HepG2 (cell line): Measurements from ENCODE around the gene E2F1. TPM values are rescaled to one million over a fixed set of nuclear protein-coding genes. Genes with fewer than 3 reads are reported as not detected.

Experiments used
- ATRX ChIP-seq: sonication (generic); formaldehyde crosslinking; IDR thresholded peaks from 2 replicates; pipeline ENCODE4 v1.4.0; 2020; ENCODE audit warnings: missing genetic modification reagents, borderline replicate concordance
- DRAP1 ChIP-seq: IDR thresholded peaks from 2 replicates; pipeline ENCODE4 v1.6.1; 2016; ENCODE audit warnings: missing genetic modification reagents, missing compliant biosample characterization
- EED ChIP-seq: sonication (generic); formaldehyde crosslinking; IDR thresholded peaks from 2 replicates; pipeline ENCODE4 v1.5.0; 2020; ENCODE audit warnings: mild to moderate bottlenecking, missing genetic modification reagents
- FOSL2 ChIP-seq: sonication (generic); formaldehyde crosslinking; IDR thresholded peaks from 2 replicates; pipeline ENCODE4 v1.4.0; 2020; ENCODE audit warnings: missing genetic modification reagents
- GMEB2 ChIP-seq: IDR thresholded peaks from 2 replicates; pipeline ENCODE4 v1.6.1; 2016; ENCODE audit warnings: missing biosample characterization, missing genetic modification reagents, low read depth
- HNRNPLL ChIP-seq: fragments of 200-400 bp; formaldehyde crosslinking; IDR thresholded peaks from 2 replicates; pipeline ENCODE4 v1.6.1; 2017; ENCODE audit warnings: mild to moderate bottlenecking, low read depth, low read length; ENCODE audit not compliant: poor library complexity, severe bottlenecking
- KMT2B ChIP-seq: IDR thresholded peaks from 2 replicates; pipeline ENCODE4 v1.6.1; 2016; ENCODE audit warnings: missing genetic modification reagents, missing compliant biosample characterization
- MAF1 ChIP-seq: sonication (generic); formaldehyde crosslinking; IDR thresholded peaks from 2 replicates; pipeline ENCODE4 v1.5.0; 2020; ENCODE audit warnings: missing genetic modification reagents, borderline replicate concordance
- MEIS1 ChIP-seq: sonication (generic); formaldehyde crosslinking; IDR thresholded peaks from 2 replicates; pipeline ENCODE4 v1.9.0; 2021; ENCODE audit warnings: mild to moderate bottlenecking, missing genetic modification reagents, moderate library complexity, borderline replicate concordance
- NR2C2 ChIP-seq: sonication (generic); formaldehyde crosslinking; IDR thresholded peaks from 2 replicates; pipeline ENCODE4 v1.4.0; 2020; ENCODE audit warnings: missing genetic modification reagents, mild to moderate bottlenecking, moderate library complexity, borderline replicate concordance
- PCBP2 ChIP-seq: fragments of 200-400 bp; formaldehyde crosslinking; optimal IDR thresholded peaks from 2 replicates; pipeline ENCODE3; 2018; ENCODE audit warnings: low read length, low read depth; ENCODE audit not compliant: poor library complexity, severe bottlenecking
- RCOR2 ChIP-seq: IDR thresholded peaks from 2 replicates; pipeline ENCODE4 v1.6.1; 2016; ENCODE audit warnings: missing biosample characterization, missing genetic modification reagents
- RXRB ChIP-seq: IDR thresholded peaks from 2 replicates; pipeline ENCODE4 v1.6.1; 2016; ENCODE audit warnings: borderline replicate concordance, missing genetic modification reagents, missing compliant biosample characterization
- SMC3 ChIP-seq: IDR thresholded peaks from 2 replicates; pipeline ENCODE4 v1.6.1; 2011; ENCODE audit warnings: low read length, improper control_type of control experiment
- SPEN ChIP-seq: sonication (generic); formaldehyde crosslinking; IDR thresholded peaks from 2 replicates; pipeline ENCODE4 v1.5.1; 2020; ENCODE audit warnings: low read depth, mild to moderate bottlenecking, missing genetic modification reagents
- ZBTB38 ChIP-seq: sonication (generic); formaldehyde crosslinking; IDR thresholded peaks from 2 replicates; pipeline ENCODE4 v1.5.1; 2020; ENCODE audit warnings: mild to moderate bottlenecking, missing genetic modification reagents
- ZBTB7B ChIP-seq: sonication (generic); formaldehyde crosslinking; IDR thresholded peaks from 2 replicates; pipeline ENCODE4 v1.4.0; 2020; ENCODE audit warnings: missing genetic modification reagents
- ZFX ChIP-seq: sonication (generic); formaldehyde crosslinking; IDR thresholded peaks from 2 replicates; pipeline ENCODE4 v1.4.0; 2020; ENCODE audit warnings: mild to moderate bottlenecking, low read depth, missing genetic modification reagents, moderate library complexity
- ZKSCAN1 ChIP-seq: fragments of 150-350 bp; IDR thresholded peaks from 2 replicates; pipeline ENCODE4 v1.6.1; 2014; ENCODE audit warnings: low read length
- ZNF280B ChIP-seq: sonication (generic); formaldehyde crosslinking; IDR thresholded peaks from 2 replicates; pipeline ENCODE4 v1.5.0; 2020; ENCODE audit warnings: missing genetic modification reagents, mild to moderate bottlenecking, borderline replicate concordance
- ZNF484 ChIP-seq: sonication (generic); formaldehyde crosslinking; IDR thresholded peaks from 2 replicates; pipeline ENCODE4 v1.5.1; 2020; ENCODE audit warnings: mild to moderate bottlenecking, low read depth, missing genetic modification reagents, borderline replicate concordance
- ZNF574 ChIP-seq: sonication (generic); formaldehyde crosslinking; IDR thresholded peaks from 2 replicates; pipeline ENCODE4 v1.4.0; 2020; ENCODE audit warnings: missing genetic modification reagents
- ZNF768 ChIP-seq: sonication (generic); formaldehyde crosslinking; IDR thresholded peaks from 2 replicates; pipeline ENCODE4 v1.4.0; 2020; ENCODE audit warnings: missing genetic modification reagents
- ZSCAN12 ChIP-seq: sonication (generic); formaldehyde crosslinking; IDR thresholded peaks from 2 replicates; pipeline ENCODE4 v1.9.0; 2021; ENCODE audit warnings: mild to moderate bottlenecking, missing genetic modification reagents
- polyA plus RNA-seq, 8 experiments: library from polyadenylated mRNA; depleted of rRNA in 3 of 8; stranded (reverse) in 7 of 8; unstranded in 1 of 8; fragments of >200 nt; fragmentation: Illumina TruSeq in 4 of 8; extraction: Trizol in 4 of 8; gene quantifications; 2 replicates each; pipeline versions ENCODE4 v1.2.1 to v1.2.3, GENCODE V29; 2011 to 2016; ENCODE audit warnings: low read depth in 4 of 8, missing spikeins in 1 of 8, mixed read lengths in 1 of 8; ENCODE audit not compliant: insufficient read depth in 1 of 8
- total RNA-seq, 5 experiments: library from RNA; depleted of rRNA; stranded (reverse); fragments of >200 nt; fragmentation: Illumina TruSeq; extraction: Trizol; gene quantifications; 2 replicates each; pipeline ENCODE4 v1.2.3, GENCODE V29; 2016; ENCODE audit warnings: low read depth in 1 of 5

E2F1 gene
- total and polyA plus RNA-seq, 2 of the 13 experiments (the other 11 are each of a cell fraction or from before 2014, with no cell fraction given): 25.5 to 39.4 TPM

GRCh38 chr20:33732166-33732970 is 46.2 kb upstream of the E2F1 start (continued):
- TF ChIP-seq GMEB2 (CRISPR knock-in tag) (no peak), NR2C2 (peak; percentile 9; the same call in 1 of the 2 replicates), ATRX (CRISPR knock-in tag) (no peak), DRAP1 (peak; percentile 33; the same call in 1 of the 2 replicates), ZFX (CRISPR knock-in tag) (peak; percentile 91), MEIS1 (peak; percentile 12; the same call in 1 of the 2 replicates), SMC3 (no peak), RCOR2 (no peak), KMT2B (CRISPR knock-in tag) (no peak), ZNF574 (peak; percentile 92), ZKSCAN1 (no peak; the same call in 1 of the 2 replicates), RXRB (peak; percentile 69), ZSCAN12 (CRISPR knock-in tag) (no peak), SPEN (CRISPR knock-in tag) (peak; percentile 97), PCBP2 (no peak), ZBTB7B (CRISPR knock-in tag) (peak; percentile 69; the same call in 1 of the 2 replicates), ZNF768 (CRISPR knock-in tag) (peak; percentile 81), FOSL2 (no peak; the same call in 1 of the 2 replicates), MAF1 (CRISPR knock-in tag) (peak; percentile 65), ZBTB38 (CRISPR knock-in tag) (peak; percentile 43; the same call in 1 of the 2 replicates), HNRNPLL (peak; percentile 45), ZNF484 (no peak), EED (CRISPR knock-in tag) (peak; percentile 81), ZNF280B (CRISPR knock-in tag) (peak; percentile 79)
